NOMO-1 (cell line): ENCODE data around the gene TMEM250.
"Not testable (repeated sequence)": the region's sequence is repeated elsewhere in the genome, so short reads cannot be mapped to it uniquely, and the experiment has no call there.

Source experiments
- DNase-seq, 2 experiments: peaks; one replicate each; lab custom pipeline; 2025; ENCODE audit not compliant: unreplicated experiment in 2 of 2; lab: John Stamatoyannopoulos, UW

The TMEM250 gene, protein sequence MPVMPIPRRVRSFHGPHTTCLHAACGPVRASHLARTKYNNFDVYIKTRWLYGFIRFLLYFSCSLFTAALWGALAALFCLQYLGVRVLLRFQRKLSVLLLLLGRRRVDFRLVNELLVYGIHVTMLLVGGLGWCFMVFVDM

DNA sequence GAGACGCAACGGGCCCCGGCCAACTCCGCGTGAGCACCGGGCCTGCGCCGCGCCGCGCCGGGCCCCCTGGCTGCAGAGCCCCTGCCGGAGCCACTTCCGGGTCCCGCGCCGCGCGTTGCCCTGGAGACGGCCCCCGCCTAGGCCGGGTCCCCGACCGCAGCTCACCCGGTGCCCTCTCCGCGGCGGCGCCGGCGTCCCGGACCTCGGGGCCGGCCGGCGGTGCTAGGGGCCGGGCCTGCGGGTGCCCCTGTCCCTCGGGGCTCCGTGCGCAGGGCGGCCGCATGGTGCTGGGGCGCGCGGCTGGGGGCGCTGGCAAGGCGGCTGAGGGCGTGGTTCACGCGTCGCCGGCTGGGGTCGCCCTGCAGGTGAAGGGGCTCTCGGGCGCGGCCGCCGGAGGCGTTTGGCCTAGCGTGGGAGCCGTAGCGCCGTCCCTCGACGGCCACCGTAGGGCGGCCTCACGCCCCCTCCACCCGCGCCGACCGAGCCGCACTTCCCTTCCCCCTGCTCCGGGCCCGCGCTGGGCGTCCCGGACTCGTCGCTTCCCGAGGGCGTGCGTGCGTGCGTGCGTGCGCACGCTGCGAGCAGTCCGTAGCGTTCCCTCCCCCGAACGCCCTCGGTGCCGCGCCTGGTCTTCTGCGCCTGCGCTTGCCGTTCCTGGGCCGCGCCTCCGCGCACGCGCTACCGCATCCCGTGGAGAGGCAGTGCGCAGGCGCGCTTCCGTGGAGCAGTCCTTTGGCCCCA, at the start of gene TMEM250:
Gene TMEM250, minus strand, starts transcription at position 556 of the 741 bp plus-strand sequence. CDS start 1,975 bp downstream, outside the sequence.
- peak; percentile 99 to 100 for DNase-seq

DNA sequence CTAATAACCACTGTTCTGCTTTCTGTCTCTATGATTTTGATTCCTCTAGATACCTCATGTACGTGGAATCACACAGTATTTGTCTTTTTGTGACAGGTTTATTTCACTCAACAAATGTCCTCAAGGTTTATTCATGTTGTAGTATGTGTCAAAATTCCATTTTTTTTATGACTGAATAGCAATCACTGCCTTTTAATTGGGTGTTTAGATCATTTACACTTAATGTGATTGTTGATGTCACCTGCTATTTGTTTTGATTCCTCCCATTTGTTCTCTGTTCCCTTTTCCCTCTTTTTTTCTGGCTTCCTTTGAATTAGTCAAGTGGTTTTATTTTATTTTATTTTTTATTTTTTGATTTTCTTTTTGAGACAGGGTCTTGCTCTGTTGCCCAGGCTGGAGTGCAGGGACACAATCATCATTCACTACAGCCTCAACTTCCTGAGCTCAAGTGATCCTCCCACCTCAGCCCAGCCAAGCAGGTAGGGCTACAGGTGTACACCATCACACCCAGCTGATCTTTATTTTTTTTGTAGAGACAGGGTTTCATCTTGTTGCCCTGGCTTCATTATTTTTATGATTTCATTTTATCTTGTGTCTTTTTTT, 44.7 kb upstream of the TMEM250 start:
- DNase-seq = no peak

DNA sequence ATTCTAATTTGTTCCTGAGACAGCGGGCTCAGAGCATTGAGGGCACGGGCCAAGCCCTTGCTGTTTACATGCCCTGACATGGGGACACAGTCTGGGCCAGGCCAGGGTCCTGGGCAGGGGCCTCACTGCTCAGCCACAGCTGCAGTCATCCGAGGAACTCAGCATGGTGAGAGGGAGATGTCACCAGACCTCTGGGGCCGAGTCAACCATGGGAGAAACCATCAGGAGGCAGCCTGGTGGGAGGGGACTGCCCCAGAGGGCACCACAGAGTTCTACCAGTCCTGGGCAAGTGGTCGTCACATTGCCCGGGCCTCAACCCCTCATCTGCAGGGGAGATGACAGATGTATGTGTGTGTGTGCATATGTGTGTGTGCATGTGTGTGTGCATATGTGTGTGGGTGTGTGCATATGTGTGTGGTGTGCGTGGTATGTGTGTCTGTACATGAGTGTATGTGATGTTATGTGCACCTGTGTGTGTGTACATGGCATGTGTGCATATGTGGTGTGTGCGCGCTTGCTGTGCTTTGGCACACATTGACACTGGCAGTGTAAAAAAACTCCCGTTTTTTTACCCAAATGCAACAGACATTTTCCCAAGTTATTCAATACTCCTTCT, 42.4 kb upstream of the TMEM250 start:
- DNase-seq = no peak

DNA sequence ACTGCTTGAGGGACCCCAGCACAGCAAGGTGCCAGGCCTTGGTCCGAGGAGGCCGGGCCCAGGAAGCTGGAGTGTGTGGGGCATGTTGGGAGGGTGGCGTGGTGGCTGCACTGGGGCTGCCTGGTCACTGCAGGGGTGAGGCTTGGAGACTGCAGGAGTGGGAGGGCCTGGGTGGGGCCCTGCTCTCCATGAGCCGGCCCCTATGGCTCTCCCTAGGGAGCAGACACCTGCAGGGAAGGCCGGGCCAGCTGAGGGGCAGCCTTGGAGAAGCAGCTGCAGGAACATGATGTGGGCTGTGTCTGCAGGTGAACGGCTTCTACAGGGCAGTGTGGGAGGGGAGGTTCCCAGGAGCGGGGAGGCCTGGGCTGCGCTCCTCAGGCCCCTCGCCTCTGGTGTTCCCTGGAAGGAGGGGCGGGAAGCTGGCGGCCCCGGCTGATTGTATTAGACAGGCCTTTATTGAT, 41.7 kb upstream of the TMEM250 start:
- DNase-seq = no peak

DNA sequence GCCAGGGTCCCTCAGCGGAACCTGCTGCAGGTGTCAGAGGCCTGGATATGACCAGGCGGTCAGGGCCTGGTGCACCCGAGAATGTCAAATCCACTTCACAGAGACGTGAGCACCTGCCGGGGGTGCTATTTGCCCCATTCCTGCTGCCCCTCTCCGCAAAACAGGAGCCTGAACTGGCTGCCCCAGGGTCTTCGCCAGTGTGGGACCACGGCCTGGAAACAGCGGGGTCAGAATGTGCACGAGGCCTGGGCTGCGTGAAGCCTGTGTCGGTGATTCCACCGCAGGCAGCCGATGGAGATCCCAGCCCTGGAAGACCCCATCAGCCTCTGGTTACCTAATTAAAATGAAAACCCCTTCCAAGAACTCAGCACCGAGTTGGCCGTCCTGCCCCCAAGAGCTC, 41.2 kb upstream of the TMEM250 start:
- DNase-seq = no peak

DNA sequence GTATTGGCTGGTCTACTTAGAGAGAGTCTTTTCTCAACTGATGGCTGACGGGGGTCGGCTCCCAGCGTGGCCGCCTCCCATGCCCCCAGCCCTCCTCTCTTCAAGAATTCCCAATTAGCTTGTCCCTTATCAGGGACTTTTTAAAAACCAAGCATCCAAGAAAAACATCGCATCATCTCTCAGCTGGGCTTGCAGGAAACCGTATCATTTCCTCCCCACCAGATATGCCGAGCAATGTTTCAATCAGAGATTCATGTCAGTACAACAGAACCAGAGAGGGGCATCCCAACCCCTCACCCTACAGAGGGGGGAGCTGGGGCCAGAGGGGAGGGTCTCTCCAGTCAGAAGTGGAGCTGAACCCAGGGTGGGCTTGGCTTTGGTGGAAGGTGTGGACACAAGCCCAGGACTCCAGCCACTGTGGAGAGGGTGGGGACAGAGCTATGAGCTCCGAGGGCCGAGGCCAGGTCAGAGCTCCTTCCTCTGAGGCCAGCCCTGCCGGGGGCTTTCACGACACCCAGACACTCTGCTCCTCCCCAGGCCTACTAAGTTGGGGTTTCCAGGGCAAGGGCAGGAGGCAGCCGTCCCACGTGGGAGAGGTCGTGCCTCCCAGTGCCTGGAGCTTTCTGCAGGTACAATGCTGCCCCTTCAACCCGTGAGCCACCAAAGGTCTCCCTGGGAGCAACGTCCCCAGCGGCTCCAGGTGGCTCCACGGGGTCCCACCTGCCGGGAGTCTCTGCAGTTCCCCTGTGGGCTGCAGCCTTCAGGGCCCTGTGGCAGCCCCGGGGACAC, 39.0 kb upstream of the TMEM250 start:
- DNase-seq = no peak

DNA sequence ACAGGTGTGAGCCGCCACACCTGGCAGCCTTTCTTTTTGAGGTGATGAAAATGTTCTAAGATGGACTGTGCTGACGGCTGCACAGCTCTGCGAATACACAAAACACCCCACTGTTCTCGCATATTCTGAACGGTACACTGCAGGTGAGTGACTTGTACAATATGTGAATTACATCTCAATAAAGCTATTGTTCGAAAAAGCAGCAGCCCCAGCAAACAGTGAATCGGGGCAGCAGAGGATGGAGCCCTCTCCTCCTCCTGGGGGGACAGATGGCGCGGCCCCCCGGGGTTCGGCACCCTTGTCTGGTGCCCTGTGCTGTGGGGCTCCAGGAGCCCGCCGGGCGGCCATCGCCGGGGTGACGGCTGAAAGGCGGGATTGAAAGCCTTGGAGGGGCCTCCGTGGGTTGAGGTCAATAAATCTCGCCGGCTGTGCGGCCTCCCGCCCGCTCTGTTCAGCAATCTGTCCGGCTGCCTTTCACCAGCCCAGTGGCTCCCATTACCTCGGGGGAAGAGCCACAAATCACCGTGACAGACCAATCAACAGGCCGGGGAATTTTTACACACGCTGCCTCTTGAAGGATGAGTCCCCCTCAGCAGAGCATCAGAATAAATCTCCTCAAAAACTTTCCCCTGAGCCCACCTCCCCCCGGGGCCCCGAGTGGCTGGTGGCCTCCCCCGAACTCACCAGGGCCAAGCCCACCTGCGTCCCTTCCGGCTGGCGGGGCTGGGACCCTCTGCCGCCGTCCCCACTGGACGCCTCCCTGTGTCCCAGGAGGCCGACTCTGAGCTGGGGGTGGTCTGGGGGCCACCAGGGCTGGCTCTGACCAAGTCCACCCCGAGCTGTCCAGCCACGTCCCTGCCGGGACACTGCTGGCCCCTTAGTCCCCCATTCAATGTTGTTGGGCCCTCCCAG, 37.8 kb upstream of the TMEM250 start:
- DNase-seq = no peak

DNA sequence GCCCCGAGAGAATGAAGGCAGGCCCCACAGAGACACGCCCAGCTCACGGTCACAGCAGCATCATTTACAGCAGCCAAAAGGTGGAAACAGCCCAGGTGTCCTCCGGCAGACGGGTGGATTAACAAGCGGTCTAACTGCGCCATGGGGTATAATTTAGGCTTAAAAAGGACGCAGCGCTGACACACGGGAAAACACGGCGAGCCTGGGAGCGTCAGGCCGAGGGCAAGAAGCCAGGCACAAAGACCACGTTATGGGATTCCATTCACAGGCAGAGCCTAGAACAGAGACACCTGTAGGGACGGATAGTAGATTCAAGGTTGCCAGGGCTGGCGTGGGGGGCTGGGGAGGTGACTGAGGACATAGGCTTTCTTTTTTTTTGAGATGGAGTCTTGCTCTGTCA, 36.9 kb upstream of the TMEM250 start:
- no peak for DNase-seq

DNA sequence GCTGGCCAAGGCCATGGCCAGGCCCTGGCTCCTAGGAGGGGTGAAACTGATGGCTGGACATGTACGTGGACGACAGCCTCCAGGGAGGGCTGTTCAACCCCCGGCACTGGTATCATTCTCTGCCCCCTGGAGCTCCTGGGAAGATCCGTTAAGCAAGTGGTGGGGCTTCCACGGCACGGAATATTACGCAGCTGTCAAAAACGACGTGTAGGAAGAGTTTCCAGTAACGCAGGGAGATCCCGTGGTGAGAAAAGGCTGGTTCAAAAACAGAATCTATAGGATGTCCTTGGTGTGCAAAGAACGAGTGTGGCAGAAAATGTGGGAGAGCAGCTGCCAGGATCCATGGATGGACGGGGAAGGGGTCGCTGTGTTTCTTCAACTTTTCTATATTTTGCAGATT, 36.3 kb upstream of the TMEM250 start:
- DNase-seq = no peak

DNA sequence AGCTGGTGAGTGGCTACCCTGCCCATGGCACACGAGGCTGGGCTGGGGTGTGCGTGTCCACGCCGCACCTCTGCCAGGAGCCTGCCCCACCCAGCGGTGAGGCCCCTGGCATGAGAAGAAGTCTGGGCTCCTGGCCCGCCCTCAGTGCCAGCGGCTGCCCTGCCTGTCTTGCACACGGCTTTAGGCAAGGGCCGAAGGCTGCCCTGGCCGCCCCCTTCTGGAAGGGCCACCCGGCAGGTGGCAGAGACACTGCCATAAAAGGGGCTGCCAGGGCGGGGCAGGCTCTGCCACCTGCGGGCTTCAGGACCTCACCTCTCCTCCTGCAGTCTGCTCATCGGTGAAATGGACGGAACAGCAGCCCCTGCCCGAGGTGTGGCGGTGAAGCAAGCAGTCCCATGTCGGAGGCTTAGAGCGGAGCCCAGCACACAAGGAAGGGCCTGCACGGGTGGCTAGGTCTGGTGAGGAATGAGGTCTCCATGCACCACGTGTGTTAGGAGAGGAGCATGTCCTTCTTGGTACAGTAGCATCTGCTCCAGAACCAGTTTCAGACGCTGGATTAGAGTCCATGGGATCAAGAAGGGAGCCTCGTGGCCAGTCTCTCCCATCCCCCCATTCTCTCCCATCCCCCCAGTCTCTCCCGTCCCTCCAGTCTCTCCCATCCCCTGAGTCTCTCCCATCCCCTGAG, 34.8 kb upstream of the TMEM250 start:
- DNase-seq = no peak

DNA sequence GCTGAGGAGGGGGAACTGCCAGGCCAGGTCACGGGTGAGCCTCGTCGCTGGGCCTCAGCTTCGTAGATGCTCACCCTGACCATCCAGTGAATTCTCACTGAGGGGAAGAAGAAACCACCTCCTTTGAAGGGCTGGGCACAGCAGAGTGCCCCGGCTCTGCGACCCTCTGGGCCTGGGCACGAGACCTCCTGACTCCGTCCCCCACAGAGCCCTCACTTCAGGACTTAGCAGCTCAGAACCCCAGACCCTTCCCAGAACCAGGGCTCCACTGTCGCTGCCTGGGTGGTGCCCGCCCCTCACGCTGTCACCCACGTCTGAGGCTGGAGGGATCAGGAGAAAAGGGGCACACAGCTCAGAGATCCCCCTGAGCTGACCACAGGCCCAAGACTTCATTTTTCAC, 34.3 kb upstream of the TMEM250 start:
- DNase-seq = no peak

DNA sequence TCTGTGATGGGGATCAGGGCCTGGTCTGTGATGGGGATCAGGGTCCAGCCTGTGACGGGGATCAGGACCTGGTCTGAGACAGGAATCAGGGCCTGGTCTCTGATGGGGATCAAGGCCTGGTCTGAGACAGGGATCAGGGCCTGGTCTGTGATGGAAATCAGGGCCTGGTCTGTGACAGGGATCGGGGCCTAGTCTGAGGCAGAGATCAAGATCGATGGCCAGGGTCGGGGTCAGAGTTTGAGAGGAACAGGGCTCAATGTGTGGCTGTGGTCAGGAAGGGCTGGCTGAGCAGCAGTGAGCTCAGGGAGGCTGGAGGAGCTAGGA, 33.8 kb upstream of the TMEM250 start:
- DNase-seq = no peak

DNA sequence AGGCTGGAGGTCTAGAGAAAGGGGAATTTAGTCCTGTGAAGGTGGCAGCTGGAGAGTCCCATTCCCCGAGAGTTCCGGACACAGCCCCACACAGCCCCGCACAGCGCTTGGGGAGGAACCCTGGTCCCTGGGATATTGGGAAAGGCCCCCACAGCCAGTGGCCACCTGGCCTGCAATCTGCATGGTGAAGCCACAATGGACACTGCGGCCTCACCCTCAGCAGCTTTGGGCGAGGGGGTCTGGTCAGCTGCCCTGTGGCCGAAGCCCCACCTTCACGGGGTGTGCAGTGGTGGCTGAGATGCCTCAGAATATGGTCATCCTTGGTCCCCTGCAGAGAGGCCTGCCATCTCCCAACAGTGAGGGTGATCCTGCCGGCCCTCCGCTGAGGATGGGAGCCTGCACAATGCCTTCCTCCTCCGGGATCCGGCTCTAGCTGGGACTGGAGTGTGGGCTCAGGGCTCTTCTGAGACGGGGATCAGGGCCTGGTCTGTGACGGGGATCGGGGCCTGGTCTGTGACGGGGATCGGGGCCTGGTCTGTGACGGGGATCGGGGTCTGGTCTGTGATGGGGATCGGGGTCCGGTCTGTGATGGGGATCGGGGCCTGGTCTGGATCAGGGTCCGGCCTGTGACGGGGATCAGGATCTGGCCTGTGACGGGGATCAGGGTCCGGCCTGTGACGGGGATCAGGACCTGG, 33.3 kb upstream of the TMEM250 start:
- DNase-seq = no peak

DNA sequence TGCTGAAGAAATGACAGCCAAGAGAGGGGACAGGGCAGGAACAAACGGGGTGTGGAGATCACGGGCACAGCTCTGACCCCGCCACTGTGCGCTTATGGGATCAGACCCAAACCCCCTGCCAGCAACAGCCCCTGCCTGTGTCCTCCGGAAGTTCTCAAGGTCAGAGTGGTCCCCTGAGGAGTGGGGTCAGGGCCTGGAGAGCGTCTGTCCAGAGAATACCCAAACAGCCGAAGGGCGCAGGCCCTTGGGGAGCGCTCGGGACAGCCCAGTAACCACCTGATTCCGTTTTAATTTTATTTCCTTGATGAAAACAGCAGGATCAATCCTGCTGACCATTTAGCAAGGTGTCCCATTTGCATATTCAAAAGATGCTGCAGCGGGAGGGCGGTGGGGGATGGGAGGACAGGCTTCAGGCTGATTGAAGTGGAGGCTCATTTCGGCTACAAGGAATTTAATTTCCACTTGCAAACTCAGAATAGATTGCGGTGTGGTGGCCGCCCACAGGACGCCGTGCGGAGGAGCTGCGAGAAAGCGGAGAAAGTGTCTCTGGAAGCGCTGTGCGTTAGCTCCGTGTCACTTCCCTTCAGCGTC, 32.6 kb upstream of the TMEM250 start:
- no peak for DNase-seq

DNA sequence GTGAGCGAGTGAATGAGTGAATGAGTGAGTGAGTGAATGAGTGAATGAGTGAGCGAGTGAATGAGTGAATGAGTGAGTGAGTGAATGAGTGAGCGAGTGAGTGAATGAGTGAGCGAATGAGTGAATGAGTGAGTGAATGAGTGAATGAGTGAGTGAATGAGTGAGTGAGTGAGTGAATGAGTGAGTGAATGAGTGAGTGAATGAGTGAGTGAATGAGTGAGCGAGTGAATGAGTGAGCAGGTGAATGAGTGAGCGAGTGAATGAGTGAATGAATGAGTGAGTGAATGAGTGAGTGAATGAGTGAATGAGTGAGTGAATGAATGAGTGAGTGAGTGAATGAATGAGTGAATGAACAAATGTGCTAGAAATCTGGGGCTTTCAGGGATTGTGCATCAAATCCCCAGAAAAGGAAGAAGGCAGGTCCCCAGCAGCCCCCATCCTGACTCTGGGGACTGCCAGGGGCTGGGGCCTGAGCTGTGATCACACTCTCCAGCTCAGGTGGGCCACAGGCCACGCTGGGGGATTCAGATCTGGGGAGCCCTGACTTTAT, 32.1 kb upstream of the TMEM250 start:
- DNase-seq = not testable (repeated sequence)

DNA sequence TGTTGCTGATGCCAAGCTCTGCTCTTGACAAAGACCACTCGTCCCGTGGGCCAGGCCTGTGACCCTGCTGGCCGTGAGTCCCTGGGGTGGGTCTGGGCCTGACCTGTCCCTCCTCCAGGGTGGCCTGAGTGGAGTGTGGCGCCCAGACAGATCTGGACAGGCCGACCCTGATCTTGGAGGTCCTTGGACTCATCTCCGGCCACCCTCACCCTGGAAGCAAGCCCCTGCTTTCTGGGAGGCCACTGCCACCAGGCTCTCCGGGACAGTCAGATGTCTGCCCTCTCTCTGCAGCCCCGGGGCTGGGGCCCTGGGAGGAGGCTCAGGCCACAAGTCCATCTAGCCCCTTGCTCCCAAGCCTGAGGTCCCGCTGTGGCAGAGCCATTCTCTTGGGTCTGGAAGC, 31.2 kb upstream of the TMEM250 start:
- DNase-seq = no peak

DNA sequence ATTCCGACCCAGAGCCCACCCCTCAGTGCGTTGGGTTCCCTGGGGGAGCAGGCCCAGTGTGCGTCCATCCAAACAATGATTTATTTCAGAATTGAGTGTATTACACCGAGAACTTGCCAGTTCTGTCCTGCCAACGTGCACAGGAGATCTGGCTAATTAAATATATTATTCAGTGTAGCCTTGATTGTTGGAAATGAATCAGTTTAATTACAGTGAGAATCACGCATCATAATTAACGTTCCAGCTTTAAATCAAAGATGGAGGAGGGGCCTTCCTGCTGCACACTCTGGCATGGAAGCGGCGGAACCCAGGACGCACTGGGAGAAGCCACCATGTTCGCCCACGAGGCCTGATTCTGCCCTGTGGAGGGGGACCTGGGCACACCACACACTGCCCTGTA, 30.7 kb upstream of the TMEM250 start:
- no peak for DNase-seq

DNA sequence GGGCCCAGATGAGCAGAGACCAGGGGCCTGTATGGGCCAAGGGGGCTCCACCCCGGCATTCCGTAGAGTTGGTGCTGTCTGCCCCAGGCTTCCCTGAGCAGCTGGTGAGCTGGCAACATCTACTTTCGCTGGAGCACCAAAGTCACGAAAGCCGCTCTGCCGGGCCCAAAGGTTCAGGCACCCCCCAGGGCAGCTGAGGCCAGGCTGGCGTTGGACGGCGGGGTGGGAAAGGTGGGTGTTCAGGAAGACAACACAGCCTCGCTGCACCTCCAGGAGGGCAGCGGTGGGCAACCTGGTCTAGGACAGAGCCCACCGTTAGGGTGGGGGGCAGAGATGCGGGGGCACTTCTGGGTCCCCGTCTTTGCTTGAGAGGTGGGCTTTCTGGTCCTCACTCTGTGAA, 30.1 kb upstream of the TMEM250 start:
- no peak for DNase-seq
